GM12872 (cell line): ENCODE measurements around the gene DAPK3.

Source experiments
- CTCF ChIP-seq: IDR thresholded peaks from 3 replicates; pipeline ENCODE4 v1.5.1; 2011; ENCODE audit warnings: low read depth, mild to moderate bottlenecking, low read length, moderate library complexity; ENCODE audit not compliant: insufficient read depth

The DAPK3 gene

GRCh38 chr19:3985643-3986259, 14.9 kb upstream of the DAPK3 start:
- no peak for TF ChIP-seq CTCF

- TF ChIP-seq CTCF, result no peak
Measured at GRCh38 chr19:3984908-3985642, 14.2 kb upstream of the DAPK3 start, which contains the start of gene EEF2. TSS of gene EEF2 (minus strand) at chr19:3985463. CDS start at chr19:3985380, 83 bp downstream.

- TF ChIP-seq CTCF, result no peak
Measured at GRCh38 chr19:3984584-3984907, 13.6 kb upstream of the DAPK3 start.

- TF ChIP-seq CTCF, result no peak
Measured at GRCh38 chr19:3983936-3984583, 13.2 kb upstream of the DAPK3 start.

- TF ChIP-seq CTCF, result no peak
Measured at GRCh38 chr19:3983542-3983914, 12.6 kb upstream of the DAPK3 start.

DNA sequence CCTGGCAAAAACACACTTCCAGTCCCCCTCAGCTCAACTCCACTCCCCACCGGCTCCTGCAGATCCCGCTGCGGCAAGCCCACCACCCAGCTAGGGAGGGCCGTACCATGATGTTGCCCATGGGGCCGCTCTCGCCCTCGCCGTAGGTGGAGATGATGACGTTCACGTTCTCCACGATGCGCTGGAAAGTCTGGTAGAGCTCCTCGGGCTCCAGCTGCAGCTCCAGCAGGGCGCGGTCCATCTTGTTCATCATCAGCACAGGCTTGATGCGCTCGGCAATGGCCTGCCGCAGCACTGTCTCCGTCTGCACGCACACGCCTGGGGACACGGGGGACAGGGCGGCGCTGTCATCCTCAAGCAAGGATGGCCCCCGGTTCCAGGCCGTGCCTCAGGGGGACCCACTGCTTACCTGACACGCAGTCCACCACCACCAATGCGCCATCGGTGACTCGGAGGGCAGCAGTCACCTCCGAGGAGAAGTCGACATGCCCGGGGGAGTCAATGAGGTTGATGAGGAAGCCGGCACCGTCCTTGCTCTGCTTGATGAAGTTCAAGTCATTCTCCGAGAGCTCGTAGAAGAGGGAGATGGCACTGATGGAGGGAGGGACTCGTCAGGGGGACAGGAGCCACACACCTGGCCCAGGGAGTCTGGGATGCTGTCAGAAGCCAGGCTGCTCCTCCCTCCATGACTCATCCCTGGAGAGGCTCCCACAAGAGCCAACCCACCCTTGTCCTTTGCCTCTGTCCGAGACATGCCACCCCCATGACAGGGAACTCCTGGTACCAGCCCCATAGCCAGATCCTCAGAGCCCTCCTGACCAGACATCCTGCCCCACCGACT, 12.0 kb upstream of the DAPK3 start:
- no peak for TF ChIP-seq CTCF
